C4-2B (cell line): Measurements from ENCODE around the gene OR52E2.

Source experiments
- CTCF ChIP-seq: fragments of 450-650 bp; conservative IDR thresholded peaks from 2 replicates; pipeline ENCODE4 v1.5.1; 2017; ENCODE audit warnings: mild to moderate bottlenecking
- ZFX ChIP-seq: fragments of 450-650 bp; IDR thresholded peaks from 2 replicates; pipeline ENCODE4 v1.6.1; 2017

- TF ChIP-seq CTCF (no peak), ZFX (no peak)
Measured at GRCh38 chr11:5069272-5069671, 9.8 kb upstream of the OR52E2 start, which contains the start of gene OR52E1.
